HCT116 (cell line): ENCODE results near the gene KCTD2. TPM values are rescaled to one million over a fixed set of nuclear protein-coding genes. Genes with fewer than 3 reads are reported as not detected.

Experiments used
- ATAC-seq: fragments of 200-7000 bp; cut with Tn5 transposase; 2 replicates; pipeline ENCODE4 v1.9.1; 2020; ENCODE audit warnings: mild to moderate bottlenecking, moderate library complexity
- BruUV-seq: library from RNA; stranded (reverse); fragments of 400-500 nt; replicated peaks from 2 replicates; lab custom pipeline; 2021; lab: Mats Ljungman, UMichigan
- CTCF ChIA-PET: fragments of 300-600 bp; sonication (Branson Sonifier 250); formaldehyde crosslinking; loops from one replicate; lab custom pipeline; 2021; ENCODE audit warnings: antibody characterized with exemption; lab: Charles Lee
- POLR2A ChIA-PET: fragments of 300-600, 350-600 bp; sonication (Branson Sonifier 250); formaldehyde crosslinking; loops from one replicate; lab custom pipeline; 2021; ENCODE audit warnings: antibody characterized with exemption; lab: Charles Lee
- RAD21 ChIA-PET, 2 experiments: fragments of 300-600 bp; sonication (Branson Sonifier 250); formaldehyde crosslinking; loops; one replicate each; lab custom pipeline; 2023; ENCODE audit warnings: low total read pairs in 2 of 2; ENCODE audit not compliant: uncharacterized antibody in 2 of 2, unreplicated experiment in 2 of 2, low non-redundant PET in 1 of 2; lab: Charles Lee
- DNase-seq: peaks from one replicate; pipeline ENCODE4 v3.0.0-alpha.2; 2010; ENCODE audit warnings: low read depth, low spot score
- H2AFZ ChIP-seq: fragments of 200-600 bp; shearing (Covaris generic), sonication (generic); 2 replicates; pipeline ENCODE4 v1.6.1; 2017; ENCODE audit warnings: low read depth, mixed run types, mixed read lengths, antibody characterized with exemption, low read length; ENCODE audit not compliant: poor library complexity, severe bottlenecking
- H3K27ac ChIP-seq: 2 replicates; pipeline ENCODE4 v1.5.1; 2012; ENCODE audit warnings: low read depth, low read length
- H3K27me3 ChIP-seq: fragments of 200-600 bp; sonication (generic); 2 replicates; pipeline ENCODE4 v1.6.1; 2016; ENCODE audit warnings: mixed run types, low read length, mixed read lengths; ENCODE audit not compliant: insufficient read depth
- H3K36me3 ChIP-seq, 2 experiments: fragments of 200-500 bp in 1 of 2; fragments of 200-600 bp in 1 of 2; sonication (Bioruptor generic) in 1 of 2; sonication (generic) in 1 of 2; 2 replicates each; pipeline versions ENCODE4 v1.5.1 to v1.6.1; 2014 to 2016; ENCODE audit warnings: low read length in 2 of 2, inconsistent platforms in 1 of 2, mixed read lengths in 1 of 2, mixed run types in 1 of 2; ENCODE audit not compliant: insufficient read depth in 2 of 2, control insufficient read depth in 1 of 2
- H3K4me1 ChIP-seq, 2 experiments: fragments of 200-600 bp in 1 of 2; sonication (generic) in 1 of 2; 2 replicates each; pipeline versions ENCODE4 v1.5.1 to v1.6.1; 2012 to 2017; ENCODE audit warnings: low read length in 2 of 2, inconsistent platforms in 1 of 2, mild to moderate bottlenecking in 1 of 2, mixed read lengths in 1 of 2, mixed run types in 1 of 2, moderate library complexity in 1 of 2; ENCODE audit not compliant: insufficient read depth in 2 of 2, control insufficient read depth in 1 of 2
- H3K4me2 ChIP-seq: fragments of 200-600 bp; sonication (generic); 2 replicates; pipeline ENCODE4 v1.6.1; 2017; ENCODE audit warnings: mixed run types, low read length, mixed read lengths
- H3K4me3 ChIP-seq, 2 experiments: fragments of 200-600 bp in 1 of 2; sonication (generic) in 1 of 2; replicated peaks in 1 of 2; 2 replicates each; pipeline ENCODE4 v1.5.1; 2011 to 2016; ENCODE audit warnings: low read length in 2 of 2, control low read depth in 1 of 2, low read depth in 1 of 2, mild to moderate bottlenecking in 1 of 2, mixed read lengths in 1 of 2, mixed run types in 1 of 2
- H3K79me2 ChIP-seq: fragments of 200-600 bp; sonication (generic); 2 replicates; pipeline ENCODE4 v1.6.1; 2017; ENCODE audit warnings: mild to moderate bottlenecking, mixed run types, low read length, moderate library complexity, mixed read lengths; ENCODE audit not compliant: insufficient read depth
- H3K9ac ChIP-seq: fragments of 200-600 bp; sonication (generic); 2 replicates; pipeline ENCODE4 v1.6.1; 2016; ENCODE audit warnings: low read length, mixed read lengths
- H3K9me2 ChIP-seq: fragments of 200-600 bp; sonication (generic), shearing (Covaris generic); 2 replicates; pipeline ENCODE4 v1.6.1; 2017; ENCODE audit warnings: mixed run types, mild to moderate bottlenecking, moderate library complexity; ENCODE audit not compliant: insufficient read depth
- H3K9me3 ChIP-seq, 2 experiments: fragments of 200-500 bp in 1 of 2; fragments of 200-600 bp in 1 of 2; sonication (Bioruptor generic) in 1 of 2; sonication (generic) in 1 of 2; 2 replicates each; pipeline ENCODE4 v1.6.1; 2014 to 2017; ENCODE audit warnings: low read length in 2 of 2, mixed read lengths in 2 of 2, inconsistent platforms in 1 of 2, low read depth in 1 of 2, mild to moderate bottlenecking in 1 of 2, mixed run types in 1 of 2, moderate library complexity in 1 of 2; ENCODE audit not compliant: control insufficient read depth in 1 of 2, insufficient read depth in 1 of 2
- H4K20me1 ChIP-seq: fragments of 200-600 bp; sonication (generic), shearing (Covaris generic); 2 replicates; pipeline ENCODE4 v1.6.1; 2017; ENCODE audit warnings: mixed run types, mild to moderate bottlenecking, moderate library complexity; ENCODE audit not compliant: insufficient read depth
- CBX3 ChIP-seq: IDR thresholded peaks from 2 replicates; pipeline ENCODE4 v1.6.1; 2012; ENCODE audit warnings: low read depth
- CEBPB ChIP-seq: IDR thresholded peaks from 2 replicates; pipeline ENCODE4 v1.6.1; 2012; ENCODE audit warnings: low read depth
- EGR1 ChIP-seq: IDR thresholded peaks from 2 replicates; pipeline ENCODE4 v1.6.1; 2012; ENCODE audit warnings: low read depth
- ELF1 ChIP-seq: IDR thresholded peaks from 2 replicates; pipeline ENCODE4 v1.6.1; 2012; ENCODE audit warnings: low read depth, borderline replicate concordance
- EZH2 ChIP-seq: fragments of 200-600 bp; sonication (generic); IDR thresholded peaks from 2 replicates; pipeline ENCODE4 v1.6.1; 2017; ENCODE audit warnings: antibody characterized with exemption, mixed run types
- EZH2phosphoT487 ChIP-seq: fragments of 200-600 bp; IDR thresholded peaks from 2 replicates; pipeline ENCODE4 v1.6.1; 2018; ENCODE audit warnings: antibody characterized with exemption, borderline replicate concordance
- FOSL1 ChIP-seq: IDR thresholded peaks from 2 replicates; pipeline ENCODE4 v1.6.1; 2012; ENCODE audit warnings: low read depth
- JUND ChIP-seq: IDR thresholded peaks from 2 replicates; pipeline ENCODE4 v1.6.1; 2012
- POLR2AphosphoS5 ChIP-seq: IDR thresholded peaks from 2 replicates; pipeline ENCODE4 v1.6.1; 2011; ENCODE audit warnings: mild to moderate bottlenecking, low read depth, low read length, moderate library complexity
- RAD21 ChIP-seq: IDR thresholded peaks from 2 replicates; pipeline ENCODE4 v1.6.1; 2012; ENCODE audit warnings: low read depth, mild to moderate bottlenecking
- SIN3A ChIP-seq: IDR thresholded peaks from 2 replicates; pipeline ENCODE4 v1.6.1; 2012; ENCODE audit warnings: low read depth
- SP1 ChIP-seq: IDR thresholded peaks from 2 replicates; pipeline ENCODE4 v1.6.1; 2012; ENCODE audit warnings: low read depth
- TCF7L2 ChIP-seq: IDR thresholded peaks from 2 replicates; pipeline ENCODE4 v1.7.0; 2011; ENCODE audit warnings: borderline replicate concordance, inconsistent platforms; ENCODE audit not compliant: insufficient read depth, insufficient read length; ENCODE audit errors: extremely low read depth
- ZNF274 ChIP-seq: fragments of 200-500 bp; sonication (Bioruptor generic); IDR thresholded peaks from 2 replicates; pipeline ENCODE4 v1.6.1; 2014; ENCODE audit warnings: mild to moderate bottlenecking, low read depth, low read length, inconsistent platforms
- intact Hi-C: fragments of 100-400 bp; cut with micrococcal nuclease; formaldehyde crosslinking; loops from 2 replicates; pipeline ENCODE4 v1.10.0; 2022
- total RNA-seq: library from RNA; stranded (reverse); gene quantifications from one replicate; pipeline ENCODE4 v1.2.1, GENCODE V29; 2021; ENCODE audit not compliant: unreplicated experiment
- TF ChIP-seq, protein P1 (sequence below): IDR thresholded peaks from 2 replicates; pipeline ENCODE4 v1.6.1; 2012; ENCODE audit warnings: low read depth
- TF ChIP-seq, protein P2 (sequence below), 3 experiments: fragments of 200-600 bp in 1 of 3; sonication (generic) in 1 of 3; IDR thresholded peaks in 2 of 3; conservative IDR thresholded peaks in 1 of 3; 2 replicates each; pipeline ENCODE4 v1.5.1; 2012 to 2017; ENCODE audit warnings: low read depth in 2 of 3, low read length in 2 of 3, antibody characterized with exemption in 1 of 3, borderline replicate concordance in 1 of 3, control low read depth in 1 of 3, mild to moderate bottlenecking in 1 of 3, mixed read lengths in 1 of 3, mixed run types in 1 of 3, moderate library complexity in 1 of 3; ENCODE audit not compliant: insufficient read depth in 1 of 3
- TF ChIP-seq, protein P3 (sequence below): IDR thresholded peaks from 2 replicates; pipeline ENCODE4 v1.6.1; 2011; ENCODE audit warnings: mild to moderate bottlenecking, low read length, moderate library complexity; ENCODE audit not compliant: insufficient replicate concordance; ENCODE audit errors: extremely low read depth
- TF ChIP-seq, protein P4 (sequence below): IDR thresholded peaks from 2 replicates; pipeline ENCODE4 v1.6.1; 2012

The KCTD2 gene
- total RNA-seq, 1 experiment from 2014 or later: 23.3 TPM

DNA sequence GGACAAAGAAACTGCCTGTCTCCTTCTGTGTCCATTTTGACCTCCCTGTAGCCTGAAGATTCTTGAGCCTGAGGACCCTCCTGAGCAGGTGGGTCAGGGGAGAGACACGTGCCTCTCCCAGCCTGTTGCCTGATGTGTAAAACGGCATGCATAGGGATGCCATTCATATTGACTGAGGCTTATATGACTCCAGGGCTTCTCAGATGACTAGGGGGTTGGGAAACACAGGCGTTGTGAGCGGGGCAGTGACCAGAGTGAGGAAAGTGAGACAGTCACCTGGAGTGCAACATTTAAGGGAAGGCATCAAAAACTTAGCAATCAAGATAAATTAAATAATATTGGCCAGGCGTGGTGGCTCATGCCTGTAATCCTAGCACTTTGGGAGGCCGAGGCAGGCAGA lies 35.7 kb downstream of the KCTD2 start (continued):
- no peak for TF ChIP-seq TCF7L2
- no peak for TF ChIP-seq FOSL1
- TF ChIP-seq, protein P1, sequence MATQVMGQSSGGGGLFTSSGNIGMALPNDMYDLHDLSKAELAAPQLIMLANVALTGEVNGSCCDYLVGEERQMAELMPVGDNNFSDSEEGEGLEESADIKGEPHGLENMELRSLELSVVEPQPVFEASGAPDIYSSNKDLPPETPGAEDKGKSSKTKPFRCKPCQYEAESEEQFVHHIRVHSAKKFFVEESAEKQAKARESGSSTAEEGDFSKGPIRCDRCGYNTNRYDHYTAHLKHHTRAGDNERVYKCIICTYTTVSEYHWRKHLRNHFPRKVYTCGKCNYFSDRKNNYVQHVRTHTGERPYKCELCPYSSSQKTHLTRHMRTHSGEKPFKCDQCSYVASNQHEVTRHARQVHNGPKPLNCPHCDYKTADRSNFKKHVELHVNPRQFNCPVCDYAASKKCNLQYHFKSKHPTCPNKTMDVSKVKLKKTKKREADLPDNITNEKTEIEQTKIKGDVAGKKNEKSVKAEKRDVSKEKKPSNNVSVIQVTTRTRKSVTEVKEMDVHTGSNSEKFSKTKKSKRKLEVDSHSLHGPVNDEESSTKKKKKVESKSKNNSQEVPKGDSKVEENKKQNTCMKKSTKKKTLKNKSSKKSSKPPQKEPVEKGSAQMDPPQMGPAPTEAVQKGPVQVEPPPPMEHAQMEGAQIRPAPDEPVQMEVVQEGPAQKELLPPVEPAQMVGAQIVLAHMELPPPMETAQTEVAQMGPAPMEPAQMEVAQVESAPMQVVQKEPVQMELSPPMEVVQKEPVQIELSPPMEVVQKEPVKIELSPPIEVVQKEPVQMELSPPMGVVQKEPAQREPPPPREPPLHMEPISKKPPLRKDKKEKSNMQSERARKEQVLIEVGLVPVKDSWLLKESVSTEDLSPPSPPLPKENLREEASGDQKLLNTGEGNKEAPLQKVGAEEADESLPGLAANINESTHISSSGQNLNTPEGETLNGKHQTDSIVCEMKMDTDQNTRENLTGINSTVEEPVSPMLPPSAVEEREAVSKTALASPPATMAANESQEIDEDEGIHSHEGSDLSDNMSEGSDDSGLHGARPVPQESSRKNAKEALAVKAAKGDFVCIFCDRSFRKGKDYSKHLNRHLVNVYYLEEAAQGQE: no peak
- TF ChIP-seq, all 23 proteins: peak for 0

DNA sequence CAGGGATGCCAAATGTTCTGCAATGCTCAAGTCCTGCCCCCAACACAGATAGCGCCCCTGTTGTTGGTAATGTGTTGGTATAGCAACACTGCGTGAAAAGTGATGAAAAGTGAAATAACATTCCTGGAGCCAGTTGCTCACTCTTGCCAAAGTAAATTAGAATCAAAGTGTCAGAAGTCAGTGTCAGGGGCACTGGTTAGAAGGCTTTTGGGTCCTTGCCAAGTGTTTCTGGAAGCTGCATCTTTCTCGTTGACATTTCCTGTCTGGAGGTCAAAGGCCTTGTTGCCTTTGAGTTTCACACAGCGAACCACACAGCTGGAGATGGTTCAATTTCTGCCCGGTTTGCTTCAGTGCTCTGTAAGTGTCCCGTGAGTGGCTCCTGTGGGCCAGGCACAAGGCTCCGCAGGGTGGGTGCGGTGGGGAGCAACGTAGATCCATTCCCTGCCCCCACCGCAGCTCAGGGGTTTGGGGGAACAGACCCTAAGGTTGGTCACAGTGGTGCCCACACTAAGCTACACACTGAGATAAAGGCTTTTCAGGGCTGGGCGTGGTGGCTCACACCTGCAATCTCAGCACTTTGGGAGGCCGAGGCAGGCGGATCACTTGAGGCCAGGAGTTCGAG lies 37.1 kb downstream of the KCTD2 start:
- H3K9me2 ChIP-seq: no peaks in the 10 kb centered on the region
- intact Hi-C loops: no loop called here
- H4K20me1 ChIP-seq: no peaks in the 10 kb centered on the region
- POLR2A ChIA-PET: interaction anchor here (1.2 to 1.8 kb wide), 4 partner anchors 10 to 25 kb away, joined by 3 to 5 read pairs (median 4); partner anchors contain the start of gene ARMC7
- peak overlapping the region; percentile 14; the same call in 1 of the 2 replicates for H3K9ac ChIP-seq
- H3K36me3 ChIP-seq: no peaks in the 10 kb centered on the region
- no peak overlapping the region for H3K4me3 ChIP-seq
- H3K79me2 ChIP-seq: peaks cover 13% of the 10 kb centered on the region
- H3K4me2 ChIP-seq: peak overlapping the region; percentile 34
- H2AFZ ChIP-seq: no peak overlapping the region
- RAD21 ChIA-PET: no interaction called here
- no TSS peak for BruUV-seq
- H3K9me3 ChIP-seq: no peaks in the 10 kb centered on the region
- CTCF ChIA-PET: interaction anchor here (0.7 to 2.2 kb wide), 2 partner anchors 14 to 30 kb away, joined by 4 to 7 read pairs; no protein-coding TSS in a partner anchor
- no peaks in the 10 kb centered on the region for H3K27me3 ChIP-seq
- H3K4me1 ChIP-seq: peaks cover 75 to 88% of the 10 kb centered on the region in 2 experiments
- peak overlapping the region; percentile 4; the same call in 1 of the 2 replicates for H3K27ac ChIP-seq
- ATAC-seq: no peak
- DNase-seq: no peak
- TF ChIP-seq POLR2AphosphoS5 (no peak), FOSL1 (no peak), JUND (no peak), ZNF274 (no peak), RAD21 (no peak), EZH2phosphoT487 (no peak), CBX3 (no peak), SIN3A (no peak), CEBPB (no peak), EZH2 (no peak), SP1 (no peak), ELF1 (no peak), EGR1 (no peak)
- TF ChIP-seq, protein P2, sequence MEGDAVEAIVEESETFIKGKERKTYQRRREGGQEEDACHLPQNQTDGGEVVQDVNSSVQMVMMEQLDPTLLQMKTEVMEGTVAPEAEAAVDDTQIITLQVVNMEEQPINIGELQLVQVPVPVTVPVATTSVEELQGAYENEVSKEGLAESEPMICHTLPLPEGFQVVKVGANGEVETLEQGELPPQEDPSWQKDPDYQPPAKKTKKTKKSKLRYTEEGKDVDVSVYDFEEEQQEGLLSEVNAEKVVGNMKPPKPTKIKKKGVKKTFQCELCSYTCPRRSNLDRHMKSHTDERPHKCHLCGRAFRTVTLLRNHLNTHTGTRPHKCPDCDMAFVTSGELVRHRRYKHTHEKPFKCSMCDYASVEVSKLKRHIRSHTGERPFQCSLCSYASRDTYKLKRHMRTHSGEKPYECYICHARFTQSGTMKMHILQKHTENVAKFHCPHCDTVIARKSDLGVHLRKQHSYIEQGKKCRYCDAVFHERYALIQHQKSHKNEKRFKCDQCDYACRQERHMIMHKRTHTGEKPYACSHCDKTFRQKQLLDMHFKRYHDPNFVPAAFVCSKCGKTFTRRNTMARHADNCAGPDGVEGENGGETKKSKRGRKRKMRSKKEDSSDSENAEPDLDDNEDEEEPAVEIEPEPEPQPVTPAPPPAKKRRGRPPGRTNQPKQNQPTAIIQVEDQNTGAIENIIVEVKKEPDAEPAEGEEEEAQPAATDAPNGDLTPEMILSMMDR (IDR thresholded peaks at IDR 0.05 in 2 of 3, conservative IDR thresholded peaks at IDR 0.05 in 1 of 3; ENCODE audit: borderline replicate concordance in 1 of 3, insufficient read depth in 1 of 3, low read depth in 2 of 3, low read length in 2 of 3): no peak
- TF ChIP-seq, protein P3, sequence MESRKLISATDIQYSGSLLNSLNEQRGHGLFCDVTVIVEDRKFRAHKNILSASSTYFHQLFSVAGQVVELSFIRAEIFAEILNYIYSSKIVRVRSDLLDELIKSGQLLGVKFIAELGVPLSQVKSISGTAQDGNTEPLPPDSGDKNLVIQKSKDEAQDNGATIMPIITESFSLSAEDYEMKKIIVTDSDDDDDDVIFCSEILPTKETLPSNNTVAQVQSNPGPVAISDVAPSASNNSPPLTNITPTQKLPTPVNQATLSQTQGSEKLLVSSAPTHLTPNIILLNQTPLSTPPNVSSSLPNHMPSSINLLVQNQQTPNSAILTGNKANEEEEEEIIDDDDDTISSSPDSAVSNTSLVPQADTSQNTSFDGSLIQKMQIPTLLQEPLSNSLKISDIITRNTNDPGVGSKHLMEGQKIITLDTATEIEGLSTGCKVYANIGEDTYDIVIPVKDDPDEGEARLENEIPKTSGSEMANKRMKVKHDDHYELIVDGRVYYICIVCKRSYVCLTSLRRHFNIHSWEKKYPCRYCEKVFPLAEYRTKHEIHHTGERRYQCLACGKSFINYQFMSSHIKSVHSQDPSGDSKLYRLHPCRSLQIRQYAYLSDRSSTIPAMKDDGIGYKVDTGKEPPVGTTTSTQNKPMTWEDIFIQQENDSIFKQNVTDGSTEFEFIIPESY: no peak
- TF ChIP-seq, protein P4, sequence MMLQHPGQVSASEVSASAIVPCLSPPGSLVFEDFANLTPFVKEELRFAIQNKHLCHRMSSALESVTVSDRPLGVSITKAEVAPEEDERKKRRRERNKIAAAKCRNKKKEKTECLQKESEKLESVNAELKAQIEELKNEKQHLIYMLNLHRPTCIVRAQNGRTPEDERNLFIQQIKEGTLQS: no peak
